HG02759 (cell line): ENCODE data around the gene PGRMC2.
A peak's percentile ranks its signal among the peaks of the same experiment; 100 is the strongest.

ENCODE experiments used
- ATAC-seq: cut with Tn5 transposase; IDR thresholded peaks from one replicate; pipeline ENCODE4 v1.9.1; 2021; ENCODE audit warnings: mild to moderate bottlenecking, moderate library complexity; ENCODE audit not compliant: unreplicated experiment

The PGRMC2 gene, protein sequence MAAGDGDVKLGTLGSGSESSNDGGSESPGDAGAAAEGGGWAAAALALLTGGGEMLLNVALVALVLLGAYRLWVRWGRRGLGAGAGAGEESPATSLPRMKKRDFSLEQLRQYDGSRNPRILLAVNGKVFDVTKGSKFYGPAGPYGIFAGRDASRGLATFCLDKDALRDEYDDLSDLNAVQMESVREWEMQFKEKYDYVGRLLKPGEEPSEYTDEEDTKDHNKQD

DNA sequence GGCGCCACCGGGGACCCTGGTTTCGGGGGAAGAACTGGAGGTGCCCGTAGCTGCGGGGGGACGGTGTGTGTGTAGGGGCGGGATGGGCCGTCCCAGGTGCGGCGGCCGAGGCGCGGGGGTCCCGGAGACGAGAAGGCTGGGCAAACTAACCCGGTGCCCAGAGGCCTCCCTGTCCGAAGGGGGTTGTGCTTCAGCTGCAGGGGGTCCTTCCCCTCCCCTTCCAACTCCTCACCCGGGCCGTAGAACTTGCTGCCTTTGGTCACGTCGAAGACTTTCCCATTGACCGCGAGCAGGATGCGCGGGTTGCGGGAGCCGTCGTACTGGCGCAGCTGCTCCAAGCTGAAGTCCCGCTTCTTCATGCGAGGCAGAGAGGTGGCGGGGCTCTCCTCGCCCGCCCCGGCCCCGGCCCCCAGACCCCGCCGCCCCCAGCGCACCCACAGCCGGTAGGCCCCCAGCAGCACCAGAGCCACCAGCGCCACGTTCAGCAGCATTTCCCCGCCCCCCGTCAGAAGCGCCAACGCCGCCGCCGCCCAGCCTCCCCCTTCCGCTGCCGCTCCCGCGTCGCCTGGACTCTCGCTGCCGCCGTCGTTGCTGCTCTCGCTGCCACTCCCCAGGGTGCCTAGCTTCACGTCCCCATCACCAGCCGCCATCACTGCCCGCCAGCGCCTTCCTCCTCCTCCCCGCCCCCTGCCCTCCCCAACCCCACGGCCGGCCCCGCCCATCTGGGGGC lies at the start of gene PGRMC2:
TSS of gene PGRMC2 (minus strand) at position 673 of the 730 bp plus-strand sequence. CDS start at position 650, 23 bp downstream.
- peak; percentile 11 for ATAC-seq

- ATAC-seq: no peak
Observed at GRCh38 chr4:128335541-128335940, 47.9 kb upstream of the PGRMC2 start.

DNA sequence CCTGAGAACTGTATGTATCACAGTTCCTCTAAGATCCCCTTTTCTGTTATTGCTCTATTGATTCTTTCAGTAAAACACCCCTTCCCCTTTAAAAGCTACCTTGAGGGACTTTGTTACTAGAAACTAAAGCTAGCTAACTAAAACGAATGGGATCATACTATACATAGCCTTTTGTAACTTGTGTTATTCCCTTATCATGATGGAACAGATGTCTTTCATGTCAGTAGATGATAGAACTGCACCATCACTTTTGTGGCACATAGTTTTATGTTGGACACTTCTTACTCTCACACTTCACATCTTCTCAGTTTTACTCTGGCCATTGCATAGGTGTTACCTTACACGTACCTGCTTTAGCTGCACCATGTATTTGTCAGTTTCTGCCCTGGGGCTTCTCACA lies 46.6 kb upstream of the PGRMC2 start:
- no peak for ATAC-seq

DNA sequence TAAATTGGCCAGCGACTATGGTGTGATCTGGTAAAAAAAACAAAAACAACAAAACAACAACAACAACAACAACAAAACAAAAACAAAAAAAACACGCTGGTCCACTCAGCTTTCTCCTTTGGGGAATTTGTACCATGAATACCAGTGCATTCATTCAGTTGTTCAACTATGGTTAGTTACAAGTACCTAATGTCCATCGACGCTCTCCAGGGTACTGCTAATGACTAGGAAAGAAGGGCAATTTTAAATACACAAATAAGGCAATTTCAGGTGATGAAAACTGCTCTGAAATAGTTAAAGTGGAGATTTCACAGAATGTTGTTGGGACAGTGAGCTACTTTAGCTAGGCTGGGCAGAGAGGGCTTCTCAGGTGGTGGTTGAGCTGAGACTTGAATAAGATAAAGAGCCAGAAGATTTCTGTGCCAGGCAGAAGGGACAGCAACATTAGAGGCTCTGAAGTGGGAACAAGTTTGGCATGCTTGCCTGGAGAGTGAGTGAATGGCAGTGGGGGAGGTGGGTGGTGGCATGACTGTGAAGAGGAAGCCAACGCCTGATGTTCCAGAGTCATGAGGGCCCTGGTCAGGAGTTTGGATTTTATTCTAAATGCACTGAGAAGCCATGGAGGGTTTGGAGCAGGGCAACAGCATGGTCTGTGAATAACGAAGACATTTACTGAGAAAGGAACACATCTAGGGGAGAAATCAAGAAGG lies 45.9 kb upstream of the PGRMC2 start:
- no peak for ATAC-seq

DNA sequence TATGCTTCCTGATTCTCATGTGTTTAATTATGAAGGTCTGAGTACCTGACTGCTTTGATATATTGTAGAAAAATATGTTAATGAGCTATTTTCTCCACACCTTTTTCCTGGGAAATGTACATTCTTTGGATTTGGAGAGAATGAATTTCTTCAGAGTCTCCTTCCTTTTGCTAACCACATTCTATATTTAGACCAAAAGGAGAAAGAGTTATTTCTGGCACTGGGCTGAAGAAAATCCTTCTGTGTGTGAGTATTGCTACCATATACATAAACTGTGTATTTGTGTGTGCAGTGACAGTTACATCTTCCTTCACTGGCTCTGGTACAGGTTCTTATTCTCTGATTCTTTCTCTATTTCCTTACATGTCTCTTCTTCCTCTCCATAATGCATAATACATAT lies 44.5 kb upstream of the PGRMC2 start:
- no peak for ATAC-seq

DNA sequence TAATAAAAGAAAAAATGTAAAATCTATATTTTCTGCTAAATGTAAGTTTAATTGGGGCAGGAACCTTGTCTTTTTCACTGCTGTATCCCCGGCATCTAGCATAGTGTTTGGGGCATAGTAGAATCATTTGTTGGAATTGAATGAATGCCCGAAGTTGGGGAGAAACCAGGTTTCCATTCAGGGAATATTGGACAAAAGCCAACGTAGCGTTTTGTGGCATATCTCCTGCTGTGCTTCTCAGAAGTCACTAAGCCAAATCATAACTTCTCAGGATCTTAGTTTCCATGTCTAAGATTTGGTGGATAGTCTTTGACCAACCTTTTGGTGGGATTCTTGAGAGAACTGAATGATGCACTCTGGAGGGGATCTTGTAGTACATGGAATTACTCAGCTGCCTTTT lies 42.0 kb upstream of the PGRMC2 start:
- ATAC-seq: no peak

GRCh38 chr4:128328106-128328505 lies 40.5 kb upstream of the PGRMC2 start:
- no peak for ATAC-seq

DNA sequence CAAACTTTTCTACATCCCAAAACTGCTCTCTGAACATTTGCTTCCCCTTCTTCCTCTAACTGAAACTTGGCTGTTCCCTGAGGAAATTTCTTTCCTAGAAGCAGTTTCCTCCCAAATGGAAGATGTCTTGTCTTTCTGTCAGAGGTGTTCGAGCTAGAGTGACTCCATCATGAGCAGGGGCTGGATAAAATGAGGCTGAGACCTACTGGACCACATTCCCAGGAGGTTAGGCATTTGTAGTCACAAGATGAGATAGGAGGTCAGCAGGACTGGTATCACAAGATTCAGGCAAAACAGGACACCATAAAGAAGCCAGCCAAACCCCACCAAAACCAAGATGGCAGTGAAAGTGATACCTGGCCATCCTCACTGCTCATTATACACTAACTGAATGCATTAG lies 35.8 kb upstream of the PGRMC2 start:
- ATAC-seq: no peak

DNA sequence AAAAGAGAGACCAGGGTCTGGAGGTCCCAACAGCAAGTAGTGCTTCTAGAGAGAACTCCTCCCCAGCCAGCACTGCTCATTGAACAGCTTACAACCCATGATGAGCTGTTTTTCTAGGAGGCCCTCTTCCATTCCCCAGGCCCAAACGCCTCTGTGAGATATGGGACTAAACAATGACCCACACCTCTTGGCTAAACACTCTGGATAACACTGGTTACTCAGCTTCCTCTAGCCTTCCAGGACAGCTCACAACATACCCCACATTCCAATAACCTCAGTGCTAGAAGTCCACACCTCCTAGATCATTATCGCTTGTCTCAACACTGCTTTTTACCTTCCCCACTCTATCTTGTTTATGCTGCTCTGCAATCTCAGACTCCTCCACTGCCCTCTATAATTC lies 35.4 kb upstream of the PGRMC2 start:
- ATAC-seq: no peak

- ATAC-seq: no peak
Observed at GRCh38 chr4:128322311-128322710, 34.7 kb upstream of the PGRMC2 start.

DNA sequence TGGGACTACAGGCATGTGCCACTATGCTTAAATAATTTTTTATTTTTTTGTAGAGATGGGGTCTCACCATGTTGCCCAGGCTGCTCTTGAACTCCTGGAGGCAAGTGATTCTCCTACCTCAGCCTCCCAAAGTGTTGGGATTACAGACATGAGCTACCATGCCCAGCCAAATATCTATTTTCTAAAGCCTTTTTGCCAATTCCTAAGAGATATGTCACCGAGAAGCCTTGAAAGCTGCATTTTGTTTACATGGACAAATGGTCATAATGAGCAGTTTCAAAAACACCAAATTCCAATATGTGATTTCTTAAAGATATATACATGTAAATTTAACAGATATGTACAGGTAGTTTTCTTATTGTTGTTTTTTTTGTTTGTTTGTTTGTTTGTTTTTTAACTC lies 33.0 kb upstream of the PGRMC2 start:
- no peak for ATAC-seq

- no peak for ATAC-seq
Observed at GRCh38 chr4:128315756-128316520, 28.3 kb upstream of the PGRMC2 start.

- no peak for ATAC-seq
Observed at GRCh38 chr4:128311659-128312403, 24.2 kb upstream of the PGRMC2 start.

DNA sequence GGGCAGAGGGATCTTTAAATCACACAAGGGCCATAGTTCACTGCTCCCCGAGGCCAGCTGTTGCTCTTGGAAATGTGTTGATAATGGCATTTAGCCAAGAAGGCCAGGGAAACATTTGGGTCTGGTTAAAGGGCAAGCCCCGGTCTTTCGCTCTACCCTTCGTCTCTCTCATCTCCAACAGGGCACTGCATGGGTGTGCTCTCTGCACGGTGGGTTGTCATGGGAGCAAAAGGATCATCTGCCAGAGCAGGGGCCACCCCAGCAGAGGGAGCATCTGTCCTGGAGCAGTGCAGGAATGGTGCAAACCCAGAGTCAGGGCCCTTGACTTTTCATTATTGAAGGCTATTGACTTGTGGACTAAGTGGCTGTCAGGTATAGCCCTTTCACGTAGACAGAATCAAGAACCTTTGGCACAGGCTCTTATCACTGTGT lies 22.7 kb upstream of the PGRMC2 start:
- no peak for ATAC-seq

DNA sequence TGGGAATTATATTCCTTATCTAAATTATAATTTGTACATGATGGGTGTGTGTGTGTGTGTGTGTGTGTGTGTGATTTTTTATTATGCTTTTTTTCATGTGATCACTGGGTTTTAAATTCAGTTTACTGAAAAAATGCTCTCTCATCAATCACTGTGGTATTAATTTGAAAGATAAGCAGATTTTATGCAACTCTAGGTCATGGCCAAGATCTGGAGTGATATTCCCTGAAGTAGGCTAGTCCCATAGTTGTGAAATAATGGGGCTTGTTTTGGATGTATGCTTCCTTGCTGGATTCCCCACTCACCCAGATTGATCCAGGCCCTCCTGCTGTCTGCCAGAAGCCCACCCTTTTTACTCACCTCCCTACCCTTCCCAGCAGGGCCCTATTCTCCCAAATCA lies 22.0 kb upstream of the PGRMC2 start:
- no peak for ATAC-seq

DNA sequence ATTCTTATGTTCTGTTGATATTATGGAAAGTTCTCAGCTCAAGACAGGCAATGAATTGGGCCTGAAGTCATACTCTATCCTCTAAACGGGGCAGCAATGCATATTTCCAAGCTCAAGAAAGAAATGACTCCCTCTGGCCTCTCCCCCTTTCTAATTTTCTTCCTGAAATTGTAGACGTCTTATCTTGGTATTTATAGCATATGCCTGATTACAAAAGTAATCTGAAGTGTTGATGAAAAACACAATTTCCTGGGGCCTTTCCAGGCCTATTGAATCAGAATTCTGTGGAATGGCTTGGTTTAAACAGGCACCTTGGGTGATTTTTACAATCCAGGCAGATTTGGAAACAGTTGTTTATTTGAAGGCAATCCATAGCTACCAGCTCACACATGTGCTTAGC lies 21.4 kb upstream of the PGRMC2 start:
- no peak for ATAC-seq

- peak; percentile 84 for ATAC-seq
Observed at GRCh38 chr4:128307123-128307571, 19.5 kb upstream of the PGRMC2 start.

- ATAC-seq: no peak
Observed at GRCh38 chr4:128305942-128306341, 18.3 kb upstream of the PGRMC2 start.

- no peak for ATAC-seq
Observed at GRCh38 chr4:128303986-128304385, 16.4 kb upstream of the PGRMC2 start.

DNA sequence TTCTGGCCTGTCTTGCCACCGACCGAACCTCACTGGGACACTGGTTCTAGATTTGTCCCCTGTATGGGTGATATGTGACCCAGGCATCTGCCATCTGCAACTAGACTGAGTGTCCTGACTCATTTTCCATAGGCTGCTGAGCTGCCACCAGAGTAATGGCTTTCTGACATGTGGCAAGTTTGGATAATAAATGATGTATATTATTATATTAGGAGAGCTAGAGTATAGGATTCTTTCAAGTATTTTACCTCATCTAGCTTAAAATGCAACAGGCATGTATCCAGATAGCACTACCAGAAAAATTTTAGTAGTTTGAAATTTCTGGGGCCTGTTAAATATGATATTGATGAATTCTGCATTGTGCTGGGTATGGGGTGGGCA lies 15.8 kb upstream of the PGRMC2 start:
- no peak for ATAC-seq

- ATAC-seq: no peak
Observed at GRCh38 chr4:128301979-128302378, 14.4 kb upstream of the PGRMC2 start.
